ENCODE results near the gene CDC37.

Gene CDC37

GRCh38 chr19:10403137-10404021 lies at the start of gene CDC37:
Gene CDC37 (minus strand): TSS chr19:10403542. CDS start chr19:10403479, 63 bp downstream.
- DNase-seq (ENCODE audit: low read depth, low spot score) = no peak
- H3K4me3 ChIP-seq (ENCODE audit: low read length) = peak within 1 kb of the TSS; percentile 98

GRCh38 chr19:10450853-10451609 lies 47.7 kb upstream of the CDC37 start:
- no peaks in the 10 kb centered on the region for H3K9me3 ChIP-seq (ENCODE audit: control insufficient read depth, insufficient read depth, low read length)
- H3K4me3 ChIP-seq (ENCODE audit: low read length) = no peak overlapping the region
- H3K4me1 ChIP-seq (ENCODE audit: control insufficient read depth, insufficient read depth, low read length) = no peaks in the 10 kb centered on the region; the same call in 1 of the 2 replicates
- no peaks in the 10 kb centered on the region for H3K27me3 ChIP-seq (ENCODE audit: control insufficient read depth, insufficient read depth, low read length)
- no peak overlapping the region for H3K27ac ChIP-seq (ENCODE audit: low read length)
- H3K36me3 ChIP-seq (ENCODE audit: control insufficient read depth, insufficient read depth, low read length) = no peaks in the 10 kb centered on the region
- peak; percentile 52 for DNase-seq (ENCODE audit: low read depth, low spot score)
- no CpG with 5 or more reads among the region's 25 CpGs for WGBS (ENCODE audit: insufficient coverage, insufficient read length)

More at GRCh38 chr19:10403137-10404021, at the start of gene CDC37:
- Histone ChIP-seq H3K9me3 (ENCODE audit: control insufficient read depth, insufficient read depth, low read length) (no peaks in the 10 kb centered on the region), H3K36me3 (ENCODE audit: control insufficient read depth, insufficient read depth, low read length) (no peaks in the 10 kb centered on the region), H3K27ac (ENCODE audit: low read length) (no peak within 1 kb of the TSS), H3K27me3 (ENCODE audit: control insufficient read depth, insufficient read depth, low read length) (0 out of 2 replicates have a peak, but pooled peaks cover 1% of the 10 kb centered on the region), H3K4me1 (ENCODE audit: control insufficient read depth, insufficient read depth, low read length) (peaks cover 1% of the 10 kb centered on the region; the same call in 1 of the 2 replicates)
- WGBS (ENCODE audit: insufficient coverage, insufficient read length) = no CpG with 5 or more reads among the region's 69 CpGs

- Histone ChIP-seq H3K4me1 (ENCODE audit: control insufficient read depth, insufficient read depth, low read length) (no peaks in the 10 kb centered on the region; the same call in 1 of the 2 replicates), H3K9me3 (ENCODE audit: control insufficient read depth, insufficient read depth, low read length) (no peaks in the 10 kb centered on the region), H3K27me3 (ENCODE audit: control insufficient read depth, insufficient read depth, low read length) (no peaks in the 10 kb centered on the region), H3K36me3 (ENCODE audit: control insufficient read depth, insufficient read depth, low read length) (no peaks in the 10 kb centered on the region), H3K27ac (ENCODE audit: low read length) (no peak overlapping the region), H3K4me3 (ENCODE audit: low read length) (no peak overlapping the region)
- WGBS (ENCODE audit: insufficient coverage, insufficient read length) = no CpG with 5 or more reads among the region's 14 CpGs
- no peak for DNase-seq (ENCODE audit: low read depth, low spot score)
Observed at GRCh38 chr19:10450191-10450852, 47.0 kb upstream of the CDC37 start.

- H3K27ac ChIP-seq (ENCODE audit: low read length) = no peak overlapping the region
- no peaks in the 10 kb centered on the region for H3K27me3 ChIP-seq (ENCODE audit: control insufficient read depth, insufficient read depth, low read length)
- no peak for DNase-seq (ENCODE audit: low read depth, low spot score)
- H3K36me3 ChIP-seq (ENCODE audit: control insufficient read depth, insufficient read depth, low read length) = no peaks in the 10 kb centered on the region
- no peaks in the 10 kb centered on the region for H3K9me3 ChIP-seq (ENCODE audit: control insufficient read depth, insufficient read depth, low read length)
- no peak overlapping the region for H3K4me3 ChIP-seq (ENCODE audit: low read length)
- no peaks in the 10 kb centered on the region; the same call in 1 of the 2 replicates for H3K4me1 ChIP-seq (ENCODE audit: control insufficient read depth, insufficient read depth, low read length)
- no CpG with 5 or more reads among the region's 7 CpGs for WGBS (ENCODE audit: insufficient coverage, insufficient read length)
Observed at GRCh38 chr19:10449037-10449436, 45.7 kb upstream of the CDC37 start.

GRCh38 chr19:10442698-10443097 lies 39.4 kb upstream of the CDC37 start:
- H3K27ac ChIP-seq (ENCODE audit: low read length) = no peak overlapping the region
- H3K9me3 ChIP-seq (ENCODE audit: control insufficient read depth, insufficient read depth, low read length) = no peaks in the 10 kb centered on the region
- no peaks in the 10 kb centered on the region for H3K4me1 ChIP-seq (ENCODE audit: control insufficient read depth, insufficient read depth, low read length)
- DNase-seq (ENCODE audit: low read depth, low spot score) = no peak
- no peaks in the 10 kb centered on the region for H3K27me3 ChIP-seq (ENCODE audit: control insufficient read depth, insufficient read depth, low read length)
- H3K4me3 ChIP-seq (ENCODE audit: low read length) = no peak overlapping the region
- no peaks in the 10 kb centered on the region for H3K36me3 ChIP-seq (ENCODE audit: control insufficient read depth, insufficient read depth, low read length)
- no CpG with 5 or more reads among the region's 3 CpGs for WGBS (ENCODE audit: insufficient coverage, insufficient read length)

- DNase-seq (ENCODE audit: low read depth, low spot score) = no peak
- H3K4me1 ChIP-seq (ENCODE audit: control insufficient read depth, insufficient read depth, low read length) = no peaks in the 10 kb centered on the region
- no peaks in the 10 kb centered on the region for H3K36me3 ChIP-seq (ENCODE audit: control insufficient read depth, insufficient read depth, low read length)
- H3K27ac ChIP-seq (ENCODE audit: low read length) = no peak overlapping the region
- no peaks in the 10 kb centered on the region for H3K27me3 ChIP-seq (ENCODE audit: control insufficient read depth, insufficient read depth, low read length)
- H3K9me3 ChIP-seq (ENCODE audit: control insufficient read depth, insufficient read depth, low read length) = no peaks in the 10 kb centered on the region
- no peak overlapping the region for H3K4me3 ChIP-seq (ENCODE audit: low read length)
- WGBS (ENCODE audit: insufficient coverage, insufficient read length) = no CpG with 5 or more reads among the region's 5 CpGs
Observed at GRCh38 chr19:10439588-10439987, 36.2 kb upstream of the CDC37 start.

- no peak overlapping the region for H3K4me3 ChIP-seq (ENCODE audit: low read length)
- H3K27ac ChIP-seq (ENCODE audit: low read length) = no peak overlapping the region
- no peaks in the 10 kb centered on the region for H3K36me3 ChIP-seq (ENCODE audit: control insufficient read depth, insufficient read depth, low read length)
- H3K9me3 ChIP-seq (ENCODE audit: control insufficient read depth, insufficient read depth, low read length) = no peaks in the 10 kb centered on the region
- no peak for DNase-seq (ENCODE audit: low read depth, low spot score)
- H3K4me1 ChIP-seq (ENCODE audit: control insufficient read depth, insufficient read depth, low read length) = peaks cover 3% of the 10 kb centered on the region; the same call in 1 of the 2 replicates
- peaks cover 29% of the 10 kb centered on the region for H3K27me3 ChIP-seq (ENCODE audit: control insufficient read depth, insufficient read depth, low read length)
- no CpG with 5 or more reads among the region's 10 CpGs for WGBS (ENCODE audit: insufficient coverage, insufficient read length)
Observed at GRCh38 chr19:10433131-10433536, 29.8 kb upstream of the CDC37 start.

GRCh38 chr19:10432736-10433130 lies 29.4 kb upstream of the CDC37 start:
- H3K4me3 ChIP-seq (ENCODE audit: low read length) = no peak overlapping the region
- DNase-seq (ENCODE audit: low read depth, low spot score) = no peak
- no peaks in the 10 kb centered on the region for H3K9me3 ChIP-seq (ENCODE audit: control insufficient read depth, insufficient read depth, low read length)
- peaks cover 3% of the 10 kb centered on the region; the same call in 1 of the 2 replicates for H3K4me1 ChIP-seq (ENCODE audit: control insufficient read depth, insufficient read depth, low read length)
- no peaks in the 10 kb centered on the region for H3K36me3 ChIP-seq (ENCODE audit: control insufficient read depth, insufficient read depth, low read length)
- WGBS (ENCODE audit: insufficient coverage, insufficient read length) = no CpG with 5 or more reads among the region's 2 CpGs
- peaks cover 29% of the 10 kb centered on the region for H3K27me3 ChIP-seq (ENCODE audit: control insufficient read depth, insufficient read depth, low read length)
- no peak overlapping the region for H3K27ac ChIP-seq (ENCODE audit: low read length)

- Histone ChIP-seq H3K27me3 (ENCODE audit: control insufficient read depth, insufficient read depth, low read length) (peaks cover 31% of the 10 kb centered on the region), H3K4me3 (ENCODE audit: low read length) (peak overlapping the region; percentile 36; the same call in 1 of the 2 replicates), H3K4me1 (ENCODE audit: control insufficient read depth, insufficient read depth, low read length) (peaks cover 3% of the 10 kb centered on the region; the same call in 1 of the 2 replicates), H3K9me3 (ENCODE audit: control insufficient read depth, insufficient read depth, low read length) (no peaks in the 10 kb centered on the region), H3K27ac (ENCODE audit: low read length) (no peak overlapping the region), H3K36me3 (ENCODE audit: control insufficient read depth, insufficient read depth, low read length) (no peaks in the 10 kb centered on the region)
- DNase-seq (ENCODE audit: low read depth, low spot score) = no peak
- no CpG with 5 or more reads among the region's 64 CpGs for WGBS (ENCODE audit: insufficient coverage, insufficient read length)
Observed at GRCh38 chr19:10431943-10432735, 28.8 kb upstream of the CDC37 start.

All from iPS DF 6.9 (cell line).